IMR-90 (cell line): Measurements from ENCODE around the gene CEP95. TPM values are rescaled to one million over a fixed set of nuclear protein-coding genes. Genes with fewer than 3 reads are reported as not detected.

Experiments
- ATAC-seq: fragments of 200-7000 bp; cut with Tn5 transposase; 2 replicates; pipeline ENCODE4 v1.9.1; 2020; ENCODE audit warnings: low read depth, mild to moderate bottlenecking, moderate library complexity
- BruUV-seq: library from RNA; stranded (reverse); fragments of 400-500 nt; replicated peaks from 2 replicates; lab custom pipeline; 2021; lab: Mats Ljungman, UMichigan
- CTCF ChIA-PET: fragments of 300-600 bp; formaldehyde crosslinking; extraction: SDS; loops from one replicate; lab custom pipeline; 2021; ENCODE audit warnings: antibody characterized with exemption; lab: Yijun Ruan, JAX
- POLR2A ChIA-PET: fragments of 300-600 bp; sonication (Branson Sonifier 250); formaldehyde crosslinking; loops from one replicate; lab custom pipeline; 2022; ENCODE audit warnings: antibody characterized with exemption; ENCODE audit not compliant: unreplicated experiment; lab: Charles Lee
- DNase-seq: peaks from one replicate; pipeline ENCODE4 v3.0.0; 2013
- H2AFZ ChIP-seq: replicated peaks from 2 replicates; pipeline ENCODE3; 2013; ENCODE audit warnings: low read length, mild to moderate bottlenecking; ENCODE audit not compliant: poor library complexity
- H2AK5ac ChIP-seq: 2 replicates; pipeline ENCODE4 v1.6.1; 2013; ENCODE audit warnings: low read depth, low read length, inconsistent platforms
- H2AK9ac ChIP-seq: replicated peaks from 2 replicates; pipeline ENCODE3; 2013; ENCODE audit warnings: mild to moderate bottlenecking, low read depth, low read length, moderate library complexity; ENCODE audit not compliant: poor library complexity
- H2BK120ac ChIP-seq: 2 replicates; pipeline ENCODE4 v1.6.1; 2013; ENCODE audit warnings: low read depth, low read length, inconsistent platforms
- H2BK15ac ChIP-seq: 3 replicates; pipeline ENCODE4 v1.6.1; 2013; ENCODE audit warnings: low read depth, low read length, inconsistent platforms
- H2BK20ac ChIP-seq: 2 replicates; pipeline ENCODE4 v1.6.1; 2013; ENCODE audit warnings: low read depth, mild to moderate bottlenecking, inconsistent platforms, low read length, moderate library complexity
- H2BK5ac ChIP-seq: 2 replicates; pipeline ENCODE4 v1.6.1; 2013; ENCODE audit warnings: mild to moderate bottlenecking, low read depth, low read length, inconsistent platforms; ENCODE audit not compliant: poor library complexity, severe bottlenecking
- H3K14ac ChIP-seq: replicated peaks from 2 replicates; pipeline ENCODE4 v1.6.1; 2013; ENCODE audit warnings: low read depth, low read length, inconsistent platforms
- H3K18ac ChIP-seq: 2 replicates; pipeline ENCODE4 v1.6.1; 2013; ENCODE audit warnings: low read depth, low read length, control low read depth
- H3K23ac ChIP-seq: 2 replicates; pipeline ENCODE4 v1.6.1; 2013; ENCODE audit warnings: low read depth, low read length, inconsistent platforms
- H3K27ac ChIP-seq: 2 replicates; pipeline ENCODE4 v1.5.1; 2013; ENCODE audit warnings: mild to moderate bottlenecking, control low read depth, low read length; ENCODE audit not compliant: insufficient read depth
- H3K27me3 ChIP-seq: 2 replicates; pipeline ENCODE4 v1.6.1; 2013; ENCODE audit warnings: low read length; ENCODE audit not compliant: control insufficient read depth, insufficient read depth
- H3K36me3 ChIP-seq: 2 replicates; pipeline ENCODE4 v1.6.1; 2013; ENCODE audit warnings: low read length, mixed read lengths; ENCODE audit not compliant: control insufficient read depth, insufficient read depth
- H3K4ac ChIP-seq: 2 replicates; pipeline ENCODE4 v1.6.1; 2013; ENCODE audit warnings: low read depth, low read length, inconsistent platforms
- H3K4me1 ChIP-seq: 2 replicates; pipeline ENCODE4 v1.6.1; 2013; ENCODE audit warnings: low read length, mixed read lengths; ENCODE audit not compliant: control insufficient read depth, insufficient read depth
- H3K4me2 ChIP-seq: 2 replicates; pipeline ENCODE4 v1.6.1; 2013; ENCODE audit warnings: low read depth, mild to moderate bottlenecking, control low read depth, low read length, moderate library complexity
- H3K4me3 ChIP-seq: 2 replicates; pipeline ENCODE4 v1.5.1; 2013; ENCODE audit warnings: low read depth, mild to moderate bottlenecking, control low read depth, low read length, moderate library complexity; ENCODE audit not compliant: insufficient read depth
- H3K56ac ChIP-seq: 2 replicates; pipeline ENCODE4 v1.6.1; 2013; ENCODE audit warnings: low read length, inconsistent platforms; ENCODE audit not compliant: insufficient read depth; ENCODE audit errors: extremely low read depth
- H3K79me1 ChIP-seq, 2 experiments: 2 replicates each; pipeline ENCODE4 v1.6.1; 2013; ENCODE audit warnings: low read length in 2 of 2, inconsistent platforms in 1 of 2, low read depth in 1 of 2
- H3K9ac ChIP-seq: 2 replicates; pipeline ENCODE4 v1.6.1; 2013; ENCODE audit warnings: low read depth, low read length, control low read depth
- H3K9me1 ChIP-seq: 2 replicates; pipeline ENCODE4 v1.6.1; 2013; ENCODE audit warnings: low read length, inconsistent platforms; ENCODE audit not compliant: insufficient read depth
- H3K9me3 ChIP-seq: 2 replicates; pipeline ENCODE4 v1.6.1; 2013; ENCODE audit warnings: low read length; ENCODE audit not compliant: control insufficient read depth, insufficient read depth
- H4K20me1 ChIP-seq: 2 replicates; pipeline ENCODE4 v1.6.1; 2013; ENCODE audit warnings: low read length, inconsistent platforms; ENCODE audit not compliant: insufficient read depth
- H4K5ac ChIP-seq: 2 replicates; pipeline ENCODE4 v1.6.1; 2013; ENCODE audit warnings: mild to moderate bottlenecking, low read depth, low read length, control low read depth
- H4K8ac ChIP-seq, 2 experiments: 2 replicates each; pipeline ENCODE4 v1.6.1; 2013; ENCODE audit warnings: low read depth in 2 of 2, low read length in 2 of 2, control low read depth in 1 of 2, inconsistent platforms in 1 of 2
- H4K91ac ChIP-seq: 2 replicates; pipeline ENCODE4 v1.6.1; 2013; ENCODE audit warnings: low read depth, low read length, inconsistent platforms; ENCODE audit not compliant: insufficient read depth
- CEBPB ChIP-seq: IDR thresholded peaks from 2 replicates; pipeline ENCODE4 v1.6.1; 2012; ENCODE audit warnings: low read depth, low read length, improper control_type of control experiment
- MAFK ChIP-seq: IDR thresholded peaks from 2 replicates; pipeline ENCODE4 v1.6.1; 2012; ENCODE audit warnings: low read depth, low read length, improper control_type of control experiment
- POLR2A ChIP-seq: IDR thresholded peaks from 2 replicates; pipeline ENCODE4 v1.6.1; 2012; ENCODE audit warnings: mild to moderate bottlenecking, low read depth, low read length
- RAD21 ChIP-seq: IDR thresholded peaks from 2 replicates; pipeline ENCODE4 v1.6.1; 2012; ENCODE audit warnings: low read length, improper control_type of control experiment
- RCOR1 ChIP-seq: IDR thresholded peaks from 2 replicates; pipeline ENCODE4 v1.6.1; 2012; ENCODE audit warnings: mild to moderate bottlenecking, low read length, improper control_type of control experiment; ENCODE audit not compliant: insufficient replicate concordance
- SMC3 ChIP-seq: fragments of 150-350 bp; IDR thresholded peaks from 2 replicates; pipeline ENCODE4 v1.6.1; 2016; ENCODE audit warnings: low read depth, mild to moderate bottlenecking, antibody characterized with exemption, low read length, moderate library complexity
- WGBS, 2 experiments: methylation state at CpG; one replicate each; pipeline versions ENCODE4 v1.1.5 to v1.1.7; 2013; ENCODE audit warnings: missing lambda C conversion rate in 2 of 2; ENCODE audit not compliant: insufficient read length in 1 of 2; ENCODE audit errors: extremely low coverage in 2 of 2; 5-methylcytosine and 5-hydroxymethylcytosine counted together
- dilution Hi-C: fragments of 300-500 bp; cut with HindIII; formaldehyde crosslinking; loops from one replicate; pipeline ENCODE4 v1.14.3; 2018; ENCODE audit warnings: low sequenced_read_pairs; ENCODE audit not compliant: unreplicated experiment
- in situ Hi-C: fragments of 300-500 bp; cut with MboI; formaldehyde crosslinking; loops from 3 replicates; pipeline ENCODE4 v1.14.3; 2019; ENCODE audit warnings: low sequenced_read_pairs, inconsistent platforms, mixed read lengths
- intact Hi-C: fragments of 100-400 bp; cut with micrococcal nuclease; formaldehyde crosslinking; loops from 2 replicates; pipeline ENCODE4 v1.10.0; 2022
- polyA plus RNA-seq, 3 experiments: library from polyadenylated mRNA; depleted of rRNA; stranded (reverse); fragments of >200 nt; gene quantifications; 2 replicates each; pipeline ENCODE4 v1.2.3, GENCODE V29; 2012; ENCODE audit warnings: low replicate concordance in 1 of 3
- total RNA-seq: library from RNA; depleted of rRNA; stranded (reverse); fragments of >200 nt; gene quantifications from 2 replicates; pipeline ENCODE4 v1.2.3, GENCODE V29; 2012
- TF ChIP-seq, protein P1 (sequence below): conservative IDR thresholded peaks from 2 replicates; pipeline ENCODE4 v1.5.1; 2012; ENCODE audit warnings: mild to moderate bottlenecking, low read depth, low read length, improper control_type of control experiment

CEP95 gene
- total and polyA plus RNA-seq, 2 of the 4 experiments (the other 2 are of a cell fraction): 6.1 to 13.6 TPM

- 100% methylated on average over 1 of the region's 6 CpGs; no CpG with 5 or more reads in 1 of the 2 experiments for WGBS, 2 experiments
- CTCF ChIA-PET: interaction anchor here (2.8 to 3.6 kb wide), 2 partner anchors 15 to 73 kb away, joined by 10 to 35 read pairs; no protein-coding TSS in a partner anchor
- H3K9me1 ChIP-seq: no peaks in the 10 kb centered on the region
Measured at GRCh38 chr17:64492481-64493109, 14.2 kb upstream of the CEP95 start.

More at GRCh38 chr17:64492481-64493109, 14.2 kb upstream of the CEP95 start:
- in situ Hi-C loops (loop anchor here (5.0 kb wide), 2 partner anchors 70 to 170 kb away; no protein-coding TSS in a partner anchor), dilution Hi-C loops (no loop called here), intact Hi-C loops (loop anchor here (5.0 kb wide), 2 partner anchors 170 to 185 kb away; no protein-coding TSS in a partner anchor)
- no peak overlapping the region for H2AFZ ChIP-seq
- H4K5ac ChIP-seq: no peak overlapping the region
- no peak overlapping the region for H4K91ac ChIP-seq
- H4K8ac ChIP-seq: no peak overlapping the region
- H2BK15ac ChIP-seq: no peak overlapping the region
- H3K4me1 ChIP-seq: no peaks in the 10 kb centered on the region
- H3K4ac ChIP-seq: no peak overlapping the region
- H2AK5ac ChIP-seq: no peak overlapping the region
- POLR2A ChIA-PET: no interaction called here
- ATAC-seq (no peak), DNase-seq (no peak)
- H3K23ac ChIP-seq: no peak overlapping the region
- BruUV-seq: no TSS peak
- H3K4me3 ChIP-seq: no peak overlapping the region
- no peak overlapping the region for H3K4me2 ChIP-seq
- no peak overlapping the region for H2BK120ac ChIP-seq
- no peak overlapping the region for H3K18ac ChIP-seq
- H2AK9ac ChIP-seq: no peak overlapping the region
- H3K27ac ChIP-seq: no peak overlapping the region
- H3K79me1 ChIP-seq: peaks cover 10 to 18% of the 10 kb centered on the region in 2 experiments; a peak in 3 of 4 replicates
- H2BK20ac ChIP-seq: no peak overlapping the region
- H3K56ac ChIP-seq: no peak overlapping the region
- H3K27me3 ChIP-seq: no peaks in the 10 kb centered on the region
- peaks cover 7% of the 10 kb centered on the region; the same call in 1 of the 2 replicates for H4K20me1 ChIP-seq
- H2BK5ac ChIP-seq: no peak overlapping the region
- TF ChIP-seq POLR2A (no peak), CEBPB (peak; percentile 85), SMC3 (no peak), RCOR1 (no peak), RAD21 (no peak), MAFK (no peak)
- TF ChIP-seq, protein P1, sequence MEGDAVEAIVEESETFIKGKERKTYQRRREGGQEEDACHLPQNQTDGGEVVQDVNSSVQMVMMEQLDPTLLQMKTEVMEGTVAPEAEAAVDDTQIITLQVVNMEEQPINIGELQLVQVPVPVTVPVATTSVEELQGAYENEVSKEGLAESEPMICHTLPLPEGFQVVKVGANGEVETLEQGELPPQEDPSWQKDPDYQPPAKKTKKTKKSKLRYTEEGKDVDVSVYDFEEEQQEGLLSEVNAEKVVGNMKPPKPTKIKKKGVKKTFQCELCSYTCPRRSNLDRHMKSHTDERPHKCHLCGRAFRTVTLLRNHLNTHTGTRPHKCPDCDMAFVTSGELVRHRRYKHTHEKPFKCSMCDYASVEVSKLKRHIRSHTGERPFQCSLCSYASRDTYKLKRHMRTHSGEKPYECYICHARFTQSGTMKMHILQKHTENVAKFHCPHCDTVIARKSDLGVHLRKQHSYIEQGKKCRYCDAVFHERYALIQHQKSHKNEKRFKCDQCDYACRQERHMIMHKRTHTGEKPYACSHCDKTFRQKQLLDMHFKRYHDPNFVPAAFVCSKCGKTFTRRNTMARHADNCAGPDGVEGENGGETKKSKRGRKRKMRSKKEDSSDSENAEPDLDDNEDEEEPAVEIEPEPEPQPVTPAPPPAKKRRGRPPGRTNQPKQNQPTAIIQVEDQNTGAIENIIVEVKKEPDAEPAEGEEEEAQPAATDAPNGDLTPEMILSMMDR: peak; percentile 45
- no peaks in the 10 kb centered on the region for H3K9me3 ChIP-seq
- peaks cover 15% of the 10 kb centered on the region for H3K36me3 ChIP-seq
- H3K9ac ChIP-seq: no peak overlapping the region
- H3K14ac ChIP-seq: no peak overlapping the region
